GM13977 (cell line): Measurements from ENCODE around the gene EHD2.

Experiments used
- DNase-seq: peaks from one replicate; pipeline ENCODE4 v3.0.0; 2012; ENCODE audit warnings: low spot score
- CTCF ChIP-seq: IDR thresholded peaks from 2 replicates; pipeline ENCODE4 v1.5.1; 2012; ENCODE audit warnings: mild to moderate bottlenecking, control low read depth; ENCODE audit not compliant: insufficient read depth; ENCODE audit errors: extremely low read depth, missing control alignments
- in situ Hi-C: fragments of 300-500 bp; cut with MboI; formaldehyde crosslinking; loops from one replicate; pipeline ENCODE4 v1.12.0; 2022; ENCODE audit warnings: low sequenced_read_pairs, low pct_unique_long_range_greater_than_20kb, mixed read lengths, inconsistent platforms; ENCODE audit not compliant: unreplicated experiment

The EHD2 gene

GRCh38 chr19:47687906-47688305, 25.3 kb upstream of the EHD2 start:
- in situ Hi-C loops: loop anchor here (25.0 kb wide), 1 partner anchor 401 kb away; no protein-coding TSS in a partner anchor
- no peak for TF ChIP-seq CTCF
- DNase-seq: no peak

DNA sequence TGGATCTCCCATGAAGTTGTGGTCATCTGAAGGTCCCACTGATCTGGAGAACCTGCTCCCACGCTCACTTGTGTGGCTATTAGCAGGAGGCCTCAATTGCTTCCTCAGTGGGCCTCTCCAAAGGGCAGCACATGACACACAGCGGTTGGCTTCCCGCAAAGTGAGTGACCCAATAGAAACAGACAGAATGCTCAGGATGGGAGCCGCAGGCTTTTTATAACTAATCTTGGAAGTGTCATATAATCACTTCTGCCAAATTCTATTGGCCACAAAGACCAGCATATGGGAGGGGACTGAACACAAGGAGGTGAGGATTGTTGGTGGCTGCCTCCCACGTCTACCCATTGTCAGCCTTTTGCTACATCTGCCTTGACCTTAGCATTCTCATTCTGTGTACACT, 22.1 kb upstream of the EHD2 start:
- no peak for TF ChIP-seq CTCF
- DNase-seq: no peak
- in situ Hi-C loops: loop anchor here (25.0 kb wide), 1 partner anchor 404 kb away; no protein-coding TSS in a partner anchor

GRCh38 chr19:47691782-47692181, 21.4 kb upstream of the EHD2 start:
- in situ Hi-C loops: loop anchor here (25.0 kb wide), 1 partner anchor 404 kb away; no protein-coding TSS in a partner anchor
- DNase-seq: no peak

DNA sequence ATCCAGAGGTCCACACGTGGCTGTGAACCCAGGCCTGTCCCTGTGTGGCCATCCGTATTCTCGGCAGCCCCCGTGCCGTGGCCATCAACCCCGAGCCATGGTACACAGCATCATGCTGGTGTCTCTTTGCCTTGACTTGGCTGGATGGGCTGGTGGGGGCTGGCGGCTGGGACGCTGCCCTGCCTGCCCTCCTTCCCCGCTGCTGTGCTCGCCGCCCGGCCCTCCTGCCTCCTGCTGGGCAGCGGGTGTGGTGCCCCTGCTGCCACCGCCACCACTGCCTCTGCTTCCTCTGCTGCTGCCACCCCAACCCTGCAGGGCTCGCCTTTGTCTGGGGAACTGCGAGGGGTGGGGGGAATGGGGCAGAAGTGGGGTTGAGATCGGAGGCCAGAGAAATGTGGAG, 19.7 kb upstream of the EHD2 start:
- in situ Hi-C loops: loop anchor here (25.0 kb wide), 1 partner anchor 406 kb away; no protein-coding TSS in a partner anchor
- DNase-seq: no peak
- TF ChIP-seq CTCF: no peak

More at GRCh38 chr19:47691782-47692181, 21.4 kb upstream of the EHD2 start:
- no peak for TF ChIP-seq CTCF

GRCh38 chr19:47693903-47694302, 19.3 kb upstream of the EHD2 start:
- no peak for TF ChIP-seq CTCF
- in situ Hi-C loops: loop anchor here (25.0 kb wide), 1 partner anchor 407 kb away; no protein-coding TSS in a partner anchor
- no peak for DNase-seq

GRCh38 chr19:47694466-47695273, 18.6 kb upstream of the EHD2 start:
- in situ Hi-C loops: loop anchor here (5.0 to 25.0 kb wide), 2 partner anchors 257 to 407 kb away; no protein-coding TSS in a partner anchor
- no peak for DNase-seq
- TF ChIP-seq CTCF: no peak
